Breast epithelium (tissue), 4 donors: Measurements from ENCODE around the gene ST7. TPM values are rescaled to one million over a fixed set of nuclear protein-coding genes. Genes with fewer than 3 reads are reported as not detected.

ENCODE experiments used
- DNase-seq, 2 donors: peaks; one replicate each; pipeline ENCODE4 v3.0.0-alpha.2; 2019; ENCODE audit warnings: low spot score in 2 of 2
- H3K27ac ChIP-seq, 2 donors: fragments of 200-600 bp; sonication (generic) in 1 of 2; one replicate each; pipeline ENCODE4 v1.5.1; 2016 to 2019; ENCODE audit warnings: mild to moderate bottlenecking in 1 of 2
- H3K27me3 ChIP-seq, 2 donors: fragments of 200-600 bp; sonication (generic) in 1 of 2; one replicate each; pipeline versions ENCODE4 v1.5.1 to v1.6.0; 2017 to 2019; ENCODE audit warnings: control low read depth in 1 of 2, mild to moderate bottlenecking in 1 of 2
- H3K36me3 ChIP-seq: fragments of 200-600 bp; one replicate; pipeline ENCODE4 v1.5.1; 2019
- H3K4me1 ChIP-seq, 2 donors: fragments of 200-600 bp; sonication (generic); one replicate each; pipeline ENCODE4 v1.5.1; 2016 to 2019; ENCODE audit warnings: control low read depth in 1 of 2
- H3K4me3 ChIP-seq, 3 donors: fragments of 200-600 bp; sonication (generic); 1 replicate in 2 of 3; 2 replicates in 1 of 3; pipeline ENCODE4 v1.5.1; 2016 to 2019; ENCODE audit warnings: mild to moderate bottlenecking in 3 of 3, moderate library complexity in 2 of 3
- H3K9me3 ChIP-seq, 2 donors: fragments of 200-600 bp; sonication (generic) in 1 of 2; one replicate each; pipeline ENCODE4 v1.5.1; 2016 to 2019; ENCODE audit warnings: control low read depth in 1 of 2
- CTCF ChIP-seq, 3 donors: fragments of 450-650 bp; IDR thresholded peaks; one replicate each; pipeline ENCODE4 v1.5.1; 2016 to 2017; ENCODE audit warnings: antibody characterized with exemption in 3 of 3, mild to moderate bottlenecking in 3 of 3, moderate library complexity in 3 of 3
- POLR2A ChIP-seq: fragments of 450-650 bp; IDR thresholded peaks from one replicate; pipeline ENCODE4 v1.6.1; 2016; ENCODE audit warnings: antibody characterized with exemption, mild to moderate bottlenecking, moderate library complexity
- POLR2AphosphoS5 ChIP-seq, 3 donors: sonication (generic); formaldehyde crosslinking; IDR thresholded peaks; one replicate each; pipeline ENCODE4 v1.6.1; 2017; ENCODE audit warnings: antibody characterized with exemption in 3 of 3
- intact Hi-C: fragments of 100-400 bp; cut with DNase I; formaldehyde crosslinking; loops from one replicate; pipeline ENCODE4 v1.15.1; 2023; ENCODE audit warnings: low total_unique reads
- total RNA-seq, 3 donors: library from RNA; depleted of rRNA; stranded (reverse); fragments of >200 nt; gene quantifications; one replicate each; pipeline ENCODE4 v1.1.0, GENCODE V29; 2016

ST7 gene
- total RNA-seq, 3 donors from 2014 or later, result 24.3 to 41.4 (median 27.5) TPM

- Histone ChIP-seq H3K27me3 (no peaks in the 10 kb centered on the region), H3K9me3 (no peaks in the 10 kb centered on the region), H3K4me3 (no peak overlapping the region), H3K4me1 (no peaks in the 10 kb centered on the region), H3K36me3 (no peaks in the 10 kb centered on the region), H3K27ac (no peak overlapping the region)
- DNase-seq, result no peak
- intact Hi-C loops, result no loop called here
- TF ChIP-seq POLR2AphosphoS5 (IDR thresholded peaks at IDR 0.05), result no peak
- no peak for TF ChIP-seq POLR2A
- no peak for TF ChIP-seq CTCF (IDR thresholded peaks at IDR 0.05)
These were observed 26.1 kb downstream of the ST7 start for GRCh38 chr7:116979430-116979829.

GRCh38 chr7:116980354-116980753, 27.1 kb downstream of the ST7 start:
- Histone ChIP-seq H3K4me3 (no peak overlapping the region), H3K27ac (no peak overlapping the region), H3K36me3 (no peaks in the 10 kb centered on the region), H3K27me3 (no peaks in the 10 kb centered on the region), H3K4me1 (no peaks in the 10 kb centered on the region), H3K9me3 (no peaks in the 10 kb centered on the region)
- intact Hi-C loops, result loop anchor here (10.0 kb wide), 1 partner anchor 144 kb away; no protein-coding TSS in a partner anchor
- TF ChIP-seq POLR2A, result no peak
- no peak for TF ChIP-seq CTCF (IDR thresholded peaks at IDR 0.05)
- no peak for TF ChIP-seq POLR2AphosphoS5 (IDR thresholded peaks at IDR 0.05)
- DNase-seq, result no peak

DNA sequence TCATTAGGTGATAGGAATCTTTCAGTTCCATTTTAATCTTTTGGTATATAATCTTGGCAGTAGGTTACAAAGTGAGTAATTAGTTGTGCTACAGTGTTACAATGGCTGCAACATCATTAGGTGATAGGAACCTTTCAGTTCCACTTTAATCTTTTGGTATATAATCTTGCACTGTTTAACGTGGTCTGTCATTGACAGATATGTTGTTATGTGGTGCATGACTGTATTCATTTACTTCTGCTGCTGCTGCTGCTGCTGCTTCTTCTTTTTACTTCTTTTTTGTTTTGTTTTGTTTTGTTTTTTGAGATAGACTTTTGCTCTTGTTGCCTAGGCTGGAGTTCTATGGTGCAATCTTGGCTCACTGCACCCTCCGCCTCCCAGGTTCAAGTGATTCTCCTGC, 28.6 kb downstream of the ST7 start:
- no peak overlapping the region for H3K4me3 ChIP-seq
- DNase-seq, result no peak
- H3K4me1 ChIP-seq, result no peaks in the 10 kb centered on the region
- intact Hi-C loops, result loop anchor here (10.0 kb wide), 1 partner anchor 143 kb away; no protein-coding TSS in a partner anchor
- no peak overlapping the region for H3K27ac ChIP-seq
- TF ChIP-seq CTCF (IDR thresholded peaks at IDR 0.05) (no peak), POLR2AphosphoS5 (IDR thresholded peaks at IDR 0.05) (no peak), POLR2A (no peak)
- no peaks in the 10 kb centered on the region for H3K36me3 ChIP-seq
- H3K9me3 ChIP-seq, result no peaks in the 10 kb centered on the region
- no peaks in the 10 kb centered on the region for H3K27me3 ChIP-seq

DNA sequence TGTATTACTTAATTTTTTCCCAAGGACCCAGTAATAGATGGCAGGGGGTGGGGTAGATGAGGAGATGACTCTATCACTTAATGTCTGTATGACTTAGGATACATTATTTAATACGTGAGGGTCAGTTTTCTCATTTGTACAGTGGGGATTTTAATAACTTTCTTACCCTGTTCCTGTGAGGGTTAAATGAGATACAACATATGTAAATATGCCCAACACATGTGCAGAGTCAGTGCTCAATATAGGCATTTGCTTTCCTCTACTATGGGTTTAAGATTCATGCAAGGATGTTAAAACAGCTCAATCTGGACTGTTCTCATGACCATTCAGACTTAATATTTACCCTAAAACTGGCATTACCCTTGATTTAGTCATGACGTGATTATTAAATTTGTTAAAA, 31.2 kb downstream of the ST7 start:
- Histone ChIP-seq H3K27ac (no peak overlapping the region), H3K4me1 (no peaks in the 10 kb centered on the region), H3K36me3 (no peaks in the 10 kb centered on the region), H3K27me3 (no peaks in the 10 kb centered on the region), H3K9me3 (no peaks in the 10 kb centered on the region), H3K4me3 (no peak overlapping the region)
- TF ChIP-seq POLR2A, result no peak
- no peak for TF ChIP-seq POLR2AphosphoS5 (IDR thresholded peaks at IDR 0.05)
- TF ChIP-seq CTCF (IDR thresholded peaks at IDR 0.05), result no peak
- intact Hi-C loops, result loop anchor here (10.0 kb wide), 1 partner anchor 140 kb away; no protein-coding TSS in a partner anchor
- DNase-seq, result no peak

DNA sequence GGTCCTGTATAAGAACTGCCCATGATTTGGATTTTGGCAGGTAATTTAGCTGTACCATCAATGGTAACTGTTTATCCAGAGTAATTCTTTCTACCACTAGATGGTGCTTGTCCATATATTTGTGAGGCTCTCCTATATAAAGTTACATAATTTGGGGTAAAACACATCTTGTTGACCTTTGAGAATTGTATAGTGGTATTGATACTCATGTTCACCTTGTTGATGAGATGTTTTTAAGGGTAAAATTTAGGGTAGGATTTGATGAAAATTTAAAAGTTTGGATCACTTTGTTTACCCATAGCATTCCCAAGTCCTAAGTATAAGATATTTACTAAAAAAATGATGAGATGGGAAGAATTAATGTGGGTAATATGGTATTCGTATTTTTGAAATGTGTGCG, 31.6 kb downstream of the ST7 start:
- no peaks in the 10 kb centered on the region for H3K27me3 ChIP-seq
- TF ChIP-seq POLR2A (no peak), CTCF (IDR thresholded peaks at IDR 0.05) (peak in 2 of 3 donors; percentile 47 to 51), POLR2AphosphoS5 (IDR thresholded peaks at IDR 0.05) (no peak)
- intact Hi-C loops, result loop anchor here (10.0 kb wide), 1 partner anchor 140 kb away; no protein-coding TSS in a partner anchor
- no peaks in the 10 kb centered on the region for H3K9me3 ChIP-seq
- H3K4me1 ChIP-seq, result no peaks in the 10 kb centered on the region
- no peak overlapping the region for H3K4me3 ChIP-seq
- no peaks in the 10 kb centered on the region for H3K36me3 ChIP-seq
- no peak overlapping the region for H3K27ac ChIP-seq
- DNase-seq, result no peak
